Heart left ventricle (tissue), 16 donors: Measurements from ENCODE around the gene LILRA5. TPM values are rescaled to one million over a fixed set of nuclear protein-coding genes. Genes with fewer than 3 reads are reported as not detected.
"Not testable (repeated sequence)": the region's sequence is repeated elsewhere in the genome, so short reads cannot be mapped to it uniquely, and the experiment has no call there.

Experiments used
- ATAC-seq, 4 donors: fragments of 200-7000 bp; cut with Tn5 transposase; one replicate each; pipeline ENCODE4 v1.9.1; 2020 to 2022; ENCODE audit warnings: moderate library complexity in 4 of 4, mild to moderate bottlenecking in 3 of 4, moderate number of reproducible peaks in 1 of 4
- DNase-seq, 5 donors: peaks; one replicate each; pipeline ENCODE4 v3.0.0-alpha.2; 2020
- H3K27ac ChIP-seq, 12 donors: fragments of 200-600 bp; sonication (generic) in 4 of 12; one replicate each; pipeline versions ENCODE4 v1.5.0 to v1.8.0; 2016 to 2022; ENCODE audit warnings: mild to moderate bottlenecking in 2 of 12
- H3K27me3 ChIP-seq, 9 donors: fragments of 200-600 bp; sonication (generic) in 2 of 9; one replicate each; pipeline versions ENCODE4 v1.5.1 to v1.8.0; 2016 to 2022; ENCODE audit warnings: mild to moderate bottlenecking in 3 of 9
- H3K36me3 ChIP-seq, 9 donors: fragments of 200-600 bp; sonication (generic) in 2 of 9; one replicate each; pipeline versions ENCODE4 v1.5.0 to v1.8.0; 2018 to 2022; ENCODE audit warnings: mild to moderate bottlenecking in 2 of 9
- H3K4me1 ChIP-seq, 12 donors: fragments of 200-600 bp; sonication (generic) in 4 of 12; one replicate each; pipeline versions ENCODE4 v1.5.0 to v1.8.0; 2016 to 2022; ENCODE audit warnings: mild to moderate bottlenecking in 3 of 12
- H3K4me3 ChIP-seq, 12 donors: fragments of 200-600 bp; sonication (generic) in 4 of 12; one replicate each; pipeline versions ENCODE4 v1.5.0 to v1.8.0; 2017 to 2022; ENCODE audit warnings: mild to moderate bottlenecking in 9 of 12, moderate library complexity in 4 of 12
- H3K9me3 ChIP-seq, 12 donors: fragments of 200-600 bp; sonication (generic) in 4 of 12; one replicate each; pipeline versions ENCODE4 v1.5.0 to v1.8.0; 2016 to 2022; ENCODE audit warnings: mild to moderate bottlenecking in 1 of 12
- CTCF ChIP-seq, 12 donors: fragments of 200-600 bp; sonication (generic) in 4 of 12; IDR thresholded peaks; one replicate each; pipeline versions ENCODE4 v1.5.0 to v1.8.0; 2018 to 2022; ENCODE audit warnings: antibody characterized with exemption in 12 of 12, mild to moderate bottlenecking in 5 of 12
- POLR2A ChIP-seq, 2 donors: fragments of 450-650 bp; IDR thresholded peaks; one replicate each; pipeline ENCODE4 v1.6.1; 2017; ENCODE audit warnings: antibody characterized with exemption in 2 of 2, mild to moderate bottlenecking in 2 of 2, moderate library complexity in 2 of 2
- WGBS, 4 donors: extraction: QIAGEN DNeasy Blood & Tissue Kit in 2 of 4; methylation state at CpG; one replicate each; pipeline versions ENCODE4 v1.1.5 to v1.1.7; 2013 to 2018; 5-methylcytosine and 5-hydroxymethylcytosine counted together
- intact Hi-C, 10 donors: fragments of 100-400 bp; cut with DNase I; formaldehyde crosslinking; loops; one replicate each; pipeline versions ENCODE4 v1.11.1 to v1.14.2; 2022
- polyA plus RNA-seq, 2 donors: library from polyadenylated mRNA; stranded (reverse); fragments of 200-250 nt; gene quantifications; one replicate each; pipeline ENCODE4 v1.2.3, GENCODE V29; 2013
- total RNA-seq, 9 donors: library from RNA; depleted of rRNA in 2 of 9; stranded (reverse); fragments of >200 nt in 2 of 9; fragmentation: NEBNext Ultra II Directional in 3 of 9; extraction: Animal tissue kit (Norgen Biotek cat#: 25700) in 3 of 9; gene quantifications; one replicate each; pipeline versions ENCODE4 v1.1.0 to v1.2.4, GENCODE V29; 2016 to 2023
- donor health status: ischemic (EF 13 %, LVEDD 7.1; RV severe dilation, severe dysfunction).
- donor health status: healthy with polysubstance abuse.
- donor health status: DM: no; HTN: yes; CAD: no.
- donor health status: DM: no; HTN: no; CAD: no.
- donor health status: ischemic (EF 25% LVEDD 6.9; RV normal size, moderate dysfunction).
- donor health status: ischemic (EF 25% LVEDD 5.7; RV mildly dilated, moderate dysfunction).
- donor health status: healthy.
- donor health status: DM: yes; HTN: yes; CAD: no.
- donor health status: ischemic (EF 35%, LVEDD 5.7; RV mildly dilated, moderate dysfunction).
- donor health status: nonischemic (EF 11% LVEDD 7.7; RV severe dilation, severe dysfunction).
- donor health status: DM: yes; HTN: yes; CAD: no.
- donor health status: PGD.
- donor health status: ischemic (EF 29% LVEDD 5.4; RV normal size, mild dysfunction).
- donor health status: nonischemic (EF 23%, LVEDD 6.1; RV moderate dilation, normal function).

The LILRA5 gene
- total and polyA plus RNA-seq, 11 donors = 0.19 to 16.2 (median 1.5) TPM; not detected in 1

- TF ChIP-seq CTCF (IDR thresholded peaks at IDR 0.05) = no peak
- no peak for TF ChIP-seq POLR2A (IDR thresholded peaks at IDR 0.05)
- intact Hi-C loops = loop anchor here in 2 of 10 donors (2.0 to 10.0 kb wide), 2 partner anchors 279 to 337 kb away; partner anchors contain the start of gene LILRB1 (in 1 of the 2)
- no peak for ATAC-seq
- H3K9me3 ChIP-seq = no peaks in the 10 kb centered on the region
- peaks cover 0 to 26% (median 0%) of the 10 kb centered on the region in 9 donors for H3K27me3 ChIP-seq
- H3K36me3 ChIP-seq = no peaks in the 10 kb centered on the region
- DNase-seq = no peak
- H3K27ac ChIP-seq = no peak overlapping the region
- peaks cover 0 to 20% (median 0%) of the 10 kb centered on the region in 12 donors for H3K4me1 ChIP-seq
- no peak overlapping the region for H3K4me3 ChIP-seq
- 33 to 39% (median 38%) methylated on average over 6 to 7 of the region's 7 CpGs for WGBS, 4 donors
These were observed 15.1 kb downstream of the LILRA5 start for GRCh38 chr19:54297759-54298305.

- Histone ChIP-seq H3K36me3 (no peaks in the 10 kb centered on the region), H3K27me3 (peaks cover 0 to 23% (median 0%) of the 10 kb centered on the region in 9 donors), H3K9me3 (no peaks in the 10 kb centered on the region), H3K27ac (no peak overlapping the region), H3K4me1 (peaks cover 0 to 15% (median 0%) of the 10 kb centered on the region in 12 donors), H3K4me3 (no peak overlapping the region)
- WGBS, 4 donors = 81 to 89% (median 87%) methylated on average over 6 of the region's 6 CpGs
- intact Hi-C loops = loop anchor here in 2 of 10 donors (5.0 to 10.0 kb wide), 2 partner anchors 283 to 340 kb away; partner anchors contain the start of gene LILRB1 (in 1 of the 2)
- DNase-seq (no peak), ATAC-seq (no peak)
- TF ChIP-seq POLR2A (IDR thresholded peaks at IDR 0.05) = no peak
- no peak for TF ChIP-seq CTCF (IDR thresholded peaks at IDR 0.05)
These were observed 18.4 kb downstream of the LILRA5 start for GRCh38 chr19:54294539-54294938.

- not testable (repeated sequence) for DNase-seq
These were observed 23.8 kb downstream of the LILRA5 start for GRCh38 chr19:54289160-54289559.

GRCh38 chr19:54287456-54287855 lies 25.5 kb downstream of the LILRA5 start:
- ATAC-seq = no peak
- Histone ChIP-seq H3K36me3 (no peaks in the 10 kb centered on the region), H3K27ac (no peak overlapping the region), H3K27me3 (peaks cover 0 to 17% (median 0%) of the 10 kb centered on the region in 9 donors), H3K4me3 (no peak overlapping the region), H3K4me1 (peaks cover 0 to 6% (median 0%) of the 10 kb centered on the region in 12 donors), H3K9me3 (no peaks in the 10 kb centered on the region)
- intact Hi-C loops = no loop called here
- WGBS, 4 donors = 71 to 80% (median 76%) methylated on average over 4 of the region's 4 CpGs
- TF ChIP-seq CTCF (IDR thresholded peaks at IDR 0.05) (no peak), POLR2A (IDR thresholded peaks at IDR 0.05) (no peak)
- no peak for DNase-seq

More at GRCh38 chr19:54289160-54289559, 23.8 kb downstream of the LILRA5 start:
- H3K4me1 ChIP-seq, H3K27me3 ChIP-seq, ATAC-seq, H3K36me3 ChIP-seq, H3K4me3 ChIP-seq, H3K9me3 ChIP-seq, intact Hi-C loops: not testable (repeated sequence)
- 62 to 71% (median 67%) methylated on average over 8 of the region's 8 CpGs for WGBS, 4 donors
- H3K27ac ChIP-seq = peak overlapping the region in 1 of 12 donors; percentile 42

GRCh38 chr19:54286283-54286682 lies 26.7 kb downstream of the LILRA5 start:
- H3K9me3 ChIP-seq, H3K27ac ChIP-seq, H3K4me3 ChIP-seq, intact Hi-C loops, H3K36me3 ChIP-seq, DNase-seq, ATAC-seq: not testable (repeated sequence)
- 44 to 69% (median 61%) methylated on average over 3 to 10 of the region's 10 CpGs for WGBS, 4 donors
- peaks cover 0 to 17% (median 0%) of the 10 kb centered on the region in 12 donors for H3K4me1 ChIP-seq
- peaks cover 0 to 28% (median 0%) of the 10 kb centered on the region in 9 donors for H3K27me3 ChIP-seq

GRCh38 chr19:54285427-54286056 lies 27.4 kb downstream of the LILRA5 start:
- Histone ChIP-seq H3K4me1 (peaks cover 0 to 16% (median 0%) of the 10 kb centered on the region in 12 donors), H3K27me3 (peaks cover 0 to 28% (median 0%) of the 10 kb centered on the region in 9 donors)
- WGBS, 4 donors = 53 to 61% (median 56%) methylated on average over 8 to 11 of the region's 12 CpGs

More at GRCh38 chr19:54285427-54286056, 27.4 kb downstream of the LILRA5 start:
- intact Hi-C loops, H3K9me3 ChIP-seq, DNase-seq, H3K36me3 ChIP-seq, H3K27ac ChIP-seq, H3K4me3 ChIP-seq: not testable (repeated sequence)
- peak in 3 of 4 donors; percentile 11 to 38 (median 20) for ATAC-seq
